SU-DHL-6 (cell line): ENCODE data around the gene ZNF385A.

Source experiments
- H2AFZ ChIP-seq: fragments of 200-600 bp; sonication (generic); 2 replicates; pipeline ENCODE4 v1.6.1; 2014; ENCODE audit warnings: low read depth, mild to moderate bottlenecking, moderate library complexity, mixed read lengths, antibody characterized with exemption, low read length; ENCODE audit not compliant: severe bottlenecking
- H3F3A ChIP-seq: fragments of 200-600 bp; shearing (Covaris generic); 2 replicates; pipeline ENCODE4 v1.6.0; 2016; ENCODE audit warnings: antibody characterized with exemption, mild to moderate bottlenecking; ENCODE audit not compliant: insufficient read depth
- H3K27ac ChIP-seq: fragments of 200-600 bp; sonication (generic); 2 replicates; pipeline ENCODE4 v1.5.1; 2016; ENCODE audit warnings: low read depth, mild to moderate bottlenecking, low read length, moderate library complexity, mixed read lengths
- H3K27me3 ChIP-seq: fragments of 200-600 bp; sonication (generic), shearing (Covaris generic); 2 replicates; pipeline ENCODE4 v1.6.0; 2014; ENCODE audit warnings: mild to moderate bottlenecking, low read length
- H3K36me3 ChIP-seq: fragments of 200-600 bp; sonication (generic); 2 replicates; pipeline ENCODE4 v1.6.1; 2014; ENCODE audit warnings: mild to moderate bottlenecking, low read length, mixed read lengths
- H3K4me2 ChIP-seq: fragments of 300-600, 200-600 bp; shearing (Covaris generic), sonication (generic); 2 replicates; pipeline ENCODE4 v1.6.0; 2014; ENCODE audit warnings: low read length, low read depth, mild to moderate bottlenecking; ENCODE audit not compliant: poor library complexity, severe bottlenecking
- H3K4me3 ChIP-seq: fragments of 200-600 bp; sonication (generic); 2 replicates; pipeline ENCODE4 v1.5.1; 2014; ENCODE audit warnings: antibody characterized with exemption, low read length, mild to moderate bottlenecking, mixed read lengths; ENCODE audit not compliant: insufficient read depth, poor library complexity, severe bottlenecking
- H3K79me2 ChIP-seq: fragments of 200-600 bp; sonication (generic); 2 replicates; pipeline ENCODE4 v1.6.1; 2014; ENCODE audit warnings: mild to moderate bottlenecking, low read length, moderate library complexity; ENCODE audit not compliant: insufficient read depth
- H3K9ac ChIP-seq: fragments of 200-600 bp; sonication (generic); 2 replicates; pipeline ENCODE4 v1.7.0; 2014; ENCODE audit warnings: mild to moderate bottlenecking, low read length
- H3K9me2 ChIP-seq: fragments of 200-600 bp; sonication (generic); replicated peaks from 2 replicates; pipeline ENCODE4 v1.6.1; 2014; ENCODE audit warnings: low read length; ENCODE audit not compliant: insufficient read depth
- H3K9me3 ChIP-seq: fragments of 200-600 bp; sonication (generic); 2 replicates; pipeline ENCODE4 v1.6.1; 2014; ENCODE audit warnings: low read length, mixed read lengths; ENCODE audit not compliant: insufficient read depth
- H4K20me1 ChIP-seq: fragments of 200-600 bp; sonication (generic); 2 replicates; pipeline ENCODE4 v1.6.1; 2014; ENCODE audit warnings: low read depth, mild to moderate bottlenecking, antibody characterized with exemption, low read length, moderate library complexity, mixed read lengths
- EZH2phosphoT487 ChIP-seq: fragments of 200-600 bp; sonication (generic), shearing (Covaris generic); conservative IDR thresholded peaks from 2 replicates; pipeline ENCODE4 v1.6.1; 2018; ENCODE audit warnings: mild to moderate bottlenecking, antibody characterized with exemption, low read length, moderate library complexity, mixed read lengths
- TF ChIP-seq, protein P1 (sequence below): fragments of 200-600 bp; sonication (generic); IDR thresholded peaks from one replicate; pipeline ENCODE4 v1.5.1; 2017; ENCODE audit warnings: antibody characterized with exemption, mild to moderate bottlenecking, low read length, moderate library complexity; ENCODE audit not compliant: insufficient read depth, poor library complexity, severe bottlenecking

Gene ZNF385A

DNA sequence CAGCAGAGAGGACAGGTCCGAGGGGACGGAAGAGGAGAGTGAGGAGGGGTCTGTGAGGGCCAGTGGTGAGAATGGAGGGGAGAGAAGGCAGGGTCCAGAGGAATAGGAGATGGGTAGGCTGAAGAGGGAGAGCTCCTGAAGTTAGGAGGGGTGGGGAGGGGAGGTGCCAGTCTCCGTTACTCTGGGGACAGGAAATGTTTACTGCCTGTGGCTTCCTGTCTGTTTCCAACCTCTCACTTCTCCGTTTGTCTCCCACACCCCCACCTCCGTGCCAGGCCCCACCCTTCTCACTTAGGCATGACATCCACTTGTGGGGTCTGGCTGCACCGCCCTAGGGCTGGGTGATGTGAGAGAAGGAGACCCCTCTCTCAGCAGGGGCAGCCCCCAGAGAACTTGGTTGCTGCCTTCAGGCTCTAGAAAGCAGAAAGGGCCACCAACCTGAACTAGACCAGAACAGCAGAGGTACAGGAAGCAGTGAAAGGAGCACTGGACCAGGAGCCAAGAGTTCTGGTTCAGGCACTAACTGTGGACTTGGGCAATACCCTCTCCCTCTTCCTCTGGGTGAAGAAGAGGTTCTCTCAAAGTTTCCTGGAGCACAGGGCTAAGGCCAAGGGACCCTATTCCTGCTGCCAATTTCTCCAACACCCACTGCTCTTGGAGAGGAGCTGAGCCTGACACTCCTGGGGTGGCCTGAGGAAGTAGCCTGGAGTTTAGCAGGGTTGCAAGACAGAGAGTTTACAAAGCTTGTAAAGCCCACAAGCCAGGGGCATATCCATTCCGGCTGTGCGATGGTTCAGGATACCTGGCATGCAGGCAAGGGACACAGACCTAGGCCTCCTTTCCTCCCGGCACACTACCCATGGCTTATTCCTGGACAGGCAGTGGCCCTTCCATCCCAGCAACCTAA, 29.0 kb upstream of the ZNF385A start:
- Histone ChIP-seq H3K27ac (no peak overlapping the region), H3K9me2 (no peaks in the 10 kb centered on the region), H3K4me2 (no peak overlapping the region), H3K9me3 (no peaks in the 10 kb centered on the region), H2AFZ (no peak overlapping the region), H3K36me3 (no peaks in the 10 kb centered on the region), H3K79me2 (no peaks in the 10 kb centered on the region), H3F3A (no peaks in the 10 kb centered on the region), H4K20me1 (no peaks in the 10 kb centered on the region), H3K27me3 (no peaks in the 10 kb centered on the region), H3K4me3 (no peak overlapping the region), H3K9ac (no peak overlapping the region)
- TF ChIP-seq, protein P1, sequence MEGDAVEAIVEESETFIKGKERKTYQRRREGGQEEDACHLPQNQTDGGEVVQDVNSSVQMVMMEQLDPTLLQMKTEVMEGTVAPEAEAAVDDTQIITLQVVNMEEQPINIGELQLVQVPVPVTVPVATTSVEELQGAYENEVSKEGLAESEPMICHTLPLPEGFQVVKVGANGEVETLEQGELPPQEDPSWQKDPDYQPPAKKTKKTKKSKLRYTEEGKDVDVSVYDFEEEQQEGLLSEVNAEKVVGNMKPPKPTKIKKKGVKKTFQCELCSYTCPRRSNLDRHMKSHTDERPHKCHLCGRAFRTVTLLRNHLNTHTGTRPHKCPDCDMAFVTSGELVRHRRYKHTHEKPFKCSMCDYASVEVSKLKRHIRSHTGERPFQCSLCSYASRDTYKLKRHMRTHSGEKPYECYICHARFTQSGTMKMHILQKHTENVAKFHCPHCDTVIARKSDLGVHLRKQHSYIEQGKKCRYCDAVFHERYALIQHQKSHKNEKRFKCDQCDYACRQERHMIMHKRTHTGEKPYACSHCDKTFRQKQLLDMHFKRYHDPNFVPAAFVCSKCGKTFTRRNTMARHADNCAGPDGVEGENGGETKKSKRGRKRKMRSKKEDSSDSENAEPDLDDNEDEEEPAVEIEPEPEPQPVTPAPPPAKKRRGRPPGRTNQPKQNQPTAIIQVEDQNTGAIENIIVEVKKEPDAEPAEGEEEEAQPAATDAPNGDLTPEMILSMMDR: no peak
- no peak for TF ChIP-seq EZH2phosphoT487

DNA sequence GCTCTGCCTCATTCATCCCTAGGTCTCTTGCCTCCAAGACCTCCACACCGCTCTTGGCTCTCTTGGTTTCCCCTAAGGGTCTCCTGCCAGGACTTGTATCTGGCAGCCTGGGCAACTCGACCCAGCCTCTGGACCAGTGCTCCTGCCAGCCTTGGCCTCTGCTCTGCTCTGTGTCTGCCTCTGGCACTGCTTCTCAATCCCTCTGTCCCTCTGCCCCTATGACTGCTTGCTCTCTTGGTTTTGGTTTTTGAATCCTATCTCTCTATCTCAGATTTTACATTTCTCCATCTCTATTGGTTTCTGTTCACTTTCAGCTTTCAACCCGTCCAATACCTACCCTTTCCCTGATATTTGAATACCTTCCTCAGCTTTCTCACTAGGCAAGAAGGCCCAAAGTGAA, 28.3 kb upstream of the ZNF385A start:
- H3K4me3 ChIP-seq: no peak overlapping the region
- H3K27ac ChIP-seq: no peak overlapping the region
- no peaks in the 10 kb centered on the region for H3F3A ChIP-seq
- H3K79me2 ChIP-seq: no peaks in the 10 kb centered on the region
- H3K9me2 ChIP-seq: no peaks in the 10 kb centered on the region
- no peak overlapping the region for H3K9ac ChIP-seq
- no peak for TF ChIP-seq EZH2phosphoT487
- TF ChIP-seq, protein P1: no peak
- no peak overlapping the region for H2AFZ ChIP-seq
- H3K4me2 ChIP-seq: no peak overlapping the region
- no peaks in the 10 kb centered on the region for H4K20me1 ChIP-seq
- no peaks in the 10 kb centered on the region for H3K36me3 ChIP-seq
- H3K9me3 ChIP-seq: no peaks in the 10 kb centered on the region
- H3K27me3 ChIP-seq: no peaks in the 10 kb centered on the region

DNA sequence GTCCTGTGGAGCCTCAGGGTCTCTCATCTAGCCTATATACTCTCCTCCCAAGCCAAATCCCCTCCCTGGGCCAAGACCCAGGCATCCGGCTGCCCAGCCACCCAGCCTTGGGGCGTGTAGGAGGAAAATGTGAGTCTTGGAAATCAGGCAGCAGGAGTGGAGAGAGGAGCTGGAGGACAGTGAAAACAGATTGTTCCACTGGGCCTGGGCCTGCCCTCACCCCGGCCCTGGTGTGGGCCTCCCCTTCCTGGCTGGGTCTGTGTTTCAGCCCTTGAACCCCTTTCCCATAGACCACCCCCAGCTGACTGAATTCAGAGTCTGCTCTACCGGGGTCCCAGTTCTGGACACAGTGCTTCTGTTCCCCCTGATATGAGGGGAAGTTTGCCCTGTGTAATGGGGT, 27.8 kb upstream of the ZNF385A start:
- H3K27me3 ChIP-seq: no peaks in the 10 kb centered on the region

More for the DNA sequence above, 27.8 kb upstream of the ZNF385A start:
- Histone ChIP-seq H3K27ac (no peak overlapping the region), H3K4me2 (no peak overlapping the region), H3K9me3 (no peaks in the 10 kb centered on the region), H3K9ac (no peak overlapping the region), H4K20me1 (no peaks in the 10 kb centered on the region), H3K9me2 (no peaks in the 10 kb centered on the region), H3K36me3 (no peaks in the 10 kb centered on the region), H3K4me3 (no peak overlapping the region), H3K79me2 (no peaks in the 10 kb centered on the region), H2AFZ (no peak overlapping the region), H3F3A (no peaks in the 10 kb centered on the region)
- no peak for TF ChIP-seq EZH2phosphoT487
- TF ChIP-seq, protein P1: no peak
